K562 (cell line): Measurements from ENCODE around the gene DIS3L2. TPM values are rescaled to one million over a fixed set of nuclear protein-coding genes. Genes with fewer than 3 reads are reported as not detected.

Experiments used
- ATAC-seq: fragments of 200-7000 bp; cut with Tn5 transposase; 3 replicates; pipeline ENCODE4 v1.9.1; 2020; ENCODE audit warnings: moderate library complexity
- BruUV-seq: library from RNA; stranded (reverse); fragments of 400-500 nt; replicated peaks from 2 replicates; lab custom pipeline; 2021; lab: Mats Ljungman, UMichigan
- CTCF ChIA-PET: fragments of 300-600 bp; formaldehyde crosslinking; extraction: SDS; loops from one replicate; lab custom pipeline; 2021; ENCODE audit warnings: low intra/inter-chr PET ratio; lab: Yijun Ruan, JAX
- POLR2A ChIA-PET: fragments of 300-600, 350-650 bp; sonication (Branson Sonifier 250); formaldehyde crosslinking; extraction: SDS; loops from one replicate; lab custom pipeline; 2021; ENCODE audit warnings: antibody characterized with exemption, inconsistent platforms; lab: Yijun Ruan, JAX
- DNase-seq, 4 experiments: peaks; one replicate each; pipeline versions ENCODE4 v3.0.0 to v3.0.0-alpha.2; 2011 to 2018; ENCODE audit warnings: low spot score in 3 of 4, mixed read lengths in 3 of 4; ENCODE audit errors: extremely low read depth in 1 of 4
- FAIRE-seq: peaks from 2 replicates; lab custom pipeline; 2011; peaks lifted over from hg19 to GRCh38; lab: Jason Lieb, UNC
- H2AFZ ChIP-seq: 2 replicates; pipeline ENCODE4 v1.6.0; 2011; ENCODE audit warnings: low read depth, low read length, control low read depth, inconsistent platforms
- H3K27ac ChIP-seq: fragments of 200-600 bp; 3 replicates; pipeline ENCODE4 v1.8.0; 2011; ENCODE audit warnings: low read depth, mild to moderate bottlenecking, control low read depth, inconsistent platforms, low read length, moderate library complexity, mixed read lengths; ENCODE audit errors: extremely low read depth
- H3K27me3 ChIP-seq, 2 experiments: fragments of 300-600 bp in 1 of 2; 2 replicates in 1 of 2; 3 replicates in 1 of 2; pipeline versions ENCODE4 v1.6.0 to v1.8.0; 2011; ENCODE audit warnings: inconsistent platforms in 2 of 2, low read length in 2 of 2, mild to moderate bottlenecking in 1 of 2, mixed read lengths in 1 of 2, moderate library complexity in 1 of 2; ENCODE audit not compliant: control insufficient read depth in 2 of 2, insufficient read depth in 2 of 2
- H3K36me3 ChIP-seq: fragments of 300-600 bp; 3 replicates; pipeline ENCODE4 v1.8.0; 2011; ENCODE audit warnings: mild to moderate bottlenecking, low read length, inconsistent platforms; ENCODE audit not compliant: control insufficient read depth, insufficient read depth
- H3K4me1 ChIP-seq, 2 experiments: fragments of 200-600 bp in 1 of 2; replicated peaks in 1 of 2; 2 replicates in 1 of 2; 3 replicates in 1 of 2; pipeline versions ENCODE4 v1.5.1 to v1.8.0; 2011; ENCODE audit warnings: inconsistent platforms in 2 of 2, low read length in 2 of 2, mild to moderate bottlenecking in 1 of 2, mixed read lengths in 1 of 2, moderate library complexity in 1 of 2; ENCODE audit not compliant: control insufficient read depth in 2 of 2, insufficient read depth in 2 of 2
- H3K4me2 ChIP-seq: 2 replicates; pipeline ENCODE4 v1.6.1; 2011; ENCODE audit warnings: low read length, control low read depth, inconsistent platforms, mixed read lengths; ENCODE audit not compliant: insufficient read depth
- H3K4me3 ChIP-seq: fragments of 200-600 bp; sonication (generic), shearing (Covaris generic); 2 replicates; pipeline ENCODE4 v1.5.1; 2016; ENCODE audit warnings: control low read depth, inconsistent platforms
- H3K79me2 ChIP-seq: fragments of 200-600 bp; 3 replicates; pipeline ENCODE4 v1.8.0; 2011; ENCODE audit warnings: low read length, inconsistent platforms; ENCODE audit not compliant: control insufficient read depth, insufficient read depth
- H3K9ac ChIP-seq, 2 experiments: 2 replicates each; pipeline versions ENCODE4 v1.6.0 to v1.6.1; 2011; ENCODE audit warnings: low read depth in 2 of 2, low read length in 2 of 2, control low read depth in 1 of 2, inconsistent platforms in 1 of 2, mild to moderate bottlenecking in 1 of 2, mixed read lengths in 1 of 2; ENCODE audit not compliant: insufficient read depth in 1 of 2
- H3K9me1 ChIP-seq: one replicate; pipeline ENCODE4 v1.6.0; 2011; ENCODE audit warnings: inconsistent platforms, mild to moderate bottlenecking, low read length, moderate library complexity; ENCODE audit not compliant: control insufficient read depth, insufficient read depth
- H3K9me3 ChIP-seq: replicated peaks from 2 replicates; pipeline ENCODE4 v1.5.1; 2011; ENCODE audit warnings: low read depth, low read length, inconsistent platforms; ENCODE audit not compliant: control insufficient read depth, insufficient read depth
- H4K20me1 ChIP-seq: replicated peaks from 2 replicates; pipeline ENCODE4 v1.6.1; 2011; ENCODE audit warnings: low read length, inconsistent platforms, mixed read lengths; ENCODE audit not compliant: control insufficient read depth, insufficient read depth
- BCL6 ChIP-seq: fragments of 250-450 bp; sonication (Bioruptor Pico); IDR thresholded peaks from 2 replicates; pipeline ENCODE4 v1.4.0; 2020
- DIDO1 ChIP-seq: fragments of 450-650 bp; IDR thresholded peaks from 2 replicates; pipeline ENCODE4 v1.6.1; 2016; ENCODE audit warnings: low read depth, missing biosample characterization, missing genetic modification characterization
- HDAC3 ChIP-seq: fragments of 450-650 bp; IDR thresholded peaks from 2 replicates; pipeline ENCODE4 v1.6.1; 2018; ENCODE audit warnings: borderline replicate concordance, mild to moderate bottlenecking, moderate library complexity; ENCODE audit not compliant: partially characterized antibody
- HOXB6 ChIP-seq: fragments of 250-450 bp; sonication (Bioruptor Pico); IDR thresholded peaks from 2 replicates; pipeline ENCODE4 v1.5.1; 2022; ENCODE audit warnings: mild to moderate bottlenecking, borderline replicate concordance
- KAT7 ChIP-seq: sonication (generic); formaldehyde crosslinking; IDR thresholded peaks from 2 replicates; pipeline ENCODE4 v1.8.0; 2022; ENCODE audit warnings: missing genetic modification reagents, mild to moderate bottlenecking, borderline replicate concordance
- KDM1A ChIP-seq, 2 experiments: fragments of 450-650 bp; IDR thresholded peaks; 2 replicates each; pipeline ENCODE4 v1.6.1; 2016; ENCODE audit warnings: mild to moderate bottlenecking in 2 of 2
- MCM5 ChIP-seq: fragments of 450-650 bp; IDR thresholded peaks from 2 replicates; pipeline ENCODE4 v1.6.1; 2016; ENCODE audit warnings: low read depth
- MTF1 ChIP-seq: fragments of 250-450 bp; sonication (Bioruptor Pico); IDR thresholded peaks from 2 replicates; pipeline ENCODE4 v1.9.0; 2021; ENCODE audit warnings: moderate library complexity, mild to moderate bottlenecking, inconsistent platforms, borderline replicate concordance
- PYGO2 ChIP-seq: fragments of 450-650 bp; IDR thresholded peaks from 2 replicates; pipeline ENCODE4 v1.6.1; 2016; ENCODE audit warnings: mild to moderate bottlenecking, missing genetic modification characterization, moderate library complexity, missing compliant biosample characterization
- SUPT5H ChIP-seq: fragments of 450-650 bp; IDR thresholded peaks from 2 replicates; pipeline ENCODE4 v1.6.1; 2016
- ZFX ChIP-seq: sonication (generic); formaldehyde crosslinking; IDR thresholded peaks from 2 replicates; pipeline ENCODE4 v1.8.0; 2022; ENCODE audit warnings: mild to moderate bottlenecking, missing genetic modification reagents, moderate library complexity
- ZNF436 ChIP-seq: fragments of 250-450, 450-650 bp; sonication (Bioruptor Pico); formaldehyde crosslinking; IDR thresholded peaks from 2 replicates; pipeline ENCODE4 v1.7.0; 2020; ENCODE audit warnings: mild to moderate bottlenecking
- ZNF764 ChIP-seq: fragments of 250-450 bp; sonication (Bioruptor Pico); IDR thresholded peaks from 2 replicates; pipeline ENCODE4 v1.4.0; 2020; ENCODE audit warnings: low read depth, mild to moderate bottlenecking, moderate library complexity
- ZNF778 ChIP-seq: fragments of 450-650 bp; formaldehyde crosslinking; IDR thresholded peaks from 2 replicates; pipeline ENCODE4 v1.4.0; 2020; ENCODE audit warnings: mild to moderate bottlenecking, moderate library complexity
- ZNF830 ChIP-seq: fragments of 250-450 bp; sonication (Bioruptor Pico); IDR thresholded peaks from 2 replicates; pipeline ENCODE4 v1.5.0; 2021; ENCODE audit warnings: mild to moderate bottlenecking
- WGBS: fragments of 100-300 bp; shearing (Covaris generic); methylation state at CpG from one replicate; pipeline ENCODE4 v1.1.6; 2016; ENCODE audit warnings: low coverage, mixed read lengths; ENCODE audit not compliant: insufficient coverage; ENCODE audit errors: missing lambda C conversion rate; 5-methylcytosine and 5-hydroxymethylcytosine counted together
- in situ Hi-C: fragments of 300-500 bp; cut with MboI; formaldehyde crosslinking; loops from 4 replicates; pipeline ENCODE4 v1.15.0; 2018; ENCODE audit warnings: inconsistent platforms, mixed read lengths
- intact Hi-C: fragments of 100-400 bp; cut with micrococcal nuclease; formaldehyde crosslinking; loops from 2 replicates; pipeline ENCODE4 v1.14.2; 2022
- polyA plus RNA-seq, 8 experiments: library from polyadenylated mRNA; depleted of rRNA in 4 of 8; stranded (reverse) in 5 of 8; unstranded in 3 of 8; fragments of >200 nt; fragmentation: Nextera tagmentation in 2 of 8; fragmentation: Illumina TruSeq in 1 of 8; extraction: Ambion mirVana in 2 of 8; extraction: Trizol in 1 of 8; gene quantifications; 2 replicates each; pipeline versions ENCODE4 v1.2.1 to v1.2.3, GENCODE V29; 2011 to 2014; ENCODE audit warnings: inconsistent platforms in 1 of 8, missing spikeins in 1 of 8
- total RNA-seq, 7 experiments: library from RNA; depleted of rRNA in 6 of 7; stranded (reverse); fragments of >200 nt in 6 of 7; fragmentation: Illumina TruSeq in 2 of 7; extraction: Trizol in 2 of 7; gene quantifications; 2 replicates each; pipeline versions ENCODE4 v1.2.1 to v1.2.3, GENCODE V29; 2011 to 2021; ENCODE audit warnings: low replicate concordance in 1 of 7
- TF ChIP-seq, protein P1 (sequence below): sonication (generic); formaldehyde crosslinking; IDR thresholded peaks from 2 replicates; pipeline ENCODE4 v1.4.0; 2020; ENCODE audit warnings: mild to moderate bottlenecking, missing genetic modification reagents
- TF ChIP-seq, protein P2 (sequence below): sonication (generic); formaldehyde crosslinking; IDR thresholded peaks from 2 replicates; pipeline ENCODE4 v1.8.0; 2022; ENCODE audit warnings: missing genetic modification reagents, mild to moderate bottlenecking, borderline replicate concordance
- TF ChIP-seq, protein P3 (sequence below): fragments of 250-450 bp; sonication (Bioruptor Pico); IDR thresholded peaks from 2 replicates; pipeline ENCODE4 v1.8.0; 2021; ENCODE audit warnings: borderline replicate concordance, mild to moderate bottlenecking, moderate library complexity; ENCODE audit not compliant: poor library complexity, severe bottlenecking

Gene DIS3L2
- total and polyA plus RNA-seq, 9 of the 15 experiments (the other 6 are each of a cell fraction or from before 2014, with no cell fraction given), result 1.5 to 19.2 (median 11.2) TPM

DNA sequence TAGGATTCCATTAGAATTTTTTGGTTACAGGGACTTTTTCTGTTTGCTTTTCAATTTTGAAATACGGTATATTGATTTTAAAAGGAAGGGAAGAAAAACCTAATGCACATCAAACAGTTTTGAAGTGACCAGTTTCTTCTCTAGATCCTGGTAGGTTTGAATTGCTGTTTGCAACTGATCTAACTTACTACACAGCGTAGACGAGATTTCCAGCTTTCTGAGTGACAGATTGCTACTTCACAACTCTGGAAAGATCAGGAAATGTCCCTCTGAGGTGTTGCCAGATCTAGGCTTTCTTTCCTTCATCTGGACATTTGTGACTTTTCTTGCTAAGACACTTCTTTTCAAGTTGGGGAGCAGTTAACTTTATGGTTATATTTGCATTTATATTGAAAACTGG is 112.2 kb downstream of the DIS3L2 start:
- in situ Hi-C loops, result no loop called here
- Histone ChIP-seq H3K9ac (no peak overlapping the region), H3K4me1 (no peaks in the 10 kb centered on the region; a peak in 1 of 5 replicates), H3K4me3 (no peak overlapping the region), H2AFZ (no peak overlapping the region), H3K4me2 (no peak overlapping the region), H3K79me2 (no peaks in the 10 kb centered on the region)
- WGBS, result 57% methylated on average over 2 of the region's 3 CpGs
- FAIRE-seq, result no peak
- TF ChIP-seq MTF1 (CRISPR knock-in tag) (no peak), BCL6 (CRISPR knock-in tag) (no peak), SUPT5H (no peak), PYGO2 (tag) (no peak), ZFX (CRISPR knock-in tag) (no peak), HDAC3 (no peak), ZNF764 (CRISPR knock-in tag) (no peak), ZNF436 (no peak), DIDO1 (tag) (no peak), HOXB6 (no peak), ZNF830 (CRISPR knock-in tag) (no peak), MCM5 (no peak), ZNF778 (CRISPR knock-in tag) (no peak), KDM1A (IDR thresholded peaks at IDR 0.05) (no peak), KAT7 (CRISPR knock-in tag) (no peak)
- TF ChIP-seq, protein P1, sequence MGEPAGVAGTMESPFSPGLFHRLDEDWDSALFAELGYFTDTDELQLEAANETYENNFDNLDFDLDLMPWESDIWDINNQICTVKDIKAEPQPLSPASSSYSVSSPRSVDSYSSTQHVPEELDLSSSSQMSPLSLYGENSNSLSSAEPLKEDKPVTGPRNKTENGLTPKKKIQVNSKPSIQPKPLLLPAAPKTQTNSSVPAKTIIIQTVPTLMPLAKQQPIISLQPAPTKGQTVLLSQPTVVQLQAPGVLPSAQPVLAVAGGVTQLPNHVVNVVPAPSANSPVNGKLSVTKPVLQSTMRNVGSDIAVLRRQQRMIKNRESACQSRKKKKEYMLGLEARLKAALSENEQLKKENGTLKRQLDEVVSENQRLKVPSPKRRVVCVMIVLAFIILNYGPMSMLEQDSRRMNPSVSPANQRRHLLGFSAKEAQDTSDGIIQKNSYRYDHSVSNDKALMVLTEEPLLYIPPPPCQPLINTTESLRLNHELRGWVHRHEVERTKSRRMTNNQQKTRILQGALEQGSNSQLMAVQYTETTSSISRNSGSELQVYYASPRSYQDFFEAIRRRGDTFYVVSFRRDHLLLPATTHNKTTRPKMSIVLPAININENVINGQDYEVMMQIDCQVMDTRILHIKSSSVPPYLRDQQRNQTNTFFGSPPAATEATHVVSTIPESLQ, result no peak
- TF ChIP-seq, protein P2, sequence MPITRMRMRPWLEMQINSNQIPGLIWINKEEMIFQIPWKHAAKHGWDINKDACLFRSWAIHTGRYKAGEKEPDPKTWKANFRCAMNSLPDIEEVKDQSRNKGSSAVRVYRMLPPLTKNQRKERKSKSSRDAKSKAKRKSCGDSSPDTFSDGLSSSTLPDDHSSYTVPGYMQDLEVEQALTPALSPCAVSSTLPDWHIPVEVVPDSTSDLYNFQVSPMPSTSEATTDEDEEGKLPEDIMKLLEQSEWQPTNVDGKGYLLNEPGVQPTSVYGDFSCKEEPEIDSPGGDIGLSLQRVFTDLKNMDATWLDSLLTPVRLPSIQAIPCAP (CRISPR knock-in tag), result no peak
- TF ChIP-seq, protein P3, sequence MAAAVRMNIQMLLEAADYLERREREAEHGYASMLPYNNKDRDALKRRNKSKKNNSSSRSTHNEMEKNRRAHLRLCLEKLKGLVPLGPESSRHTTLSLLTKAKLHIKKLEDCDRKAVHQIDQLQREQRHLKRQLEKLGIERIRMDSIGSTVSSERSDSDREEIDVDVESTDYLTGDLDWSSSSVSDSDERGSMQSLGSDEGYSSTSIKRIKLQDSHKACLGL, result no peak
- TF ChIP-seq, all 486 proteins: peak for 0
- no peaks in the 10 kb centered on the region for H3K9me1 ChIP-seq
- no TSS peak for BruUV-seq
- ATAC-seq (no peak), DNase-seq (no peak)
- H3K27ac ChIP-seq, result no peak overlapping the region
- H4K20me1 ChIP-seq, result peaks cover 4% of the 10 kb centered on the region; the same call in 1 of the 2 replicates
- ChIA-PET CTCF (no interaction called here), POLR2A (no interaction called here)
- no peaks in the 10 kb centered on the region for H3K36me3 ChIP-seq
- no peaks in the 10 kb centered on the region for H3K9me3 ChIP-seq
- intact Hi-C loops, result no loop called here
- H3K27me3 ChIP-seq, result no peaks in the 10 kb centered on the region
